DND-41 (cell line): Measurements from ENCODE around the gene FAF1.

Experiments used
- EZH2 ChIP-seq: IDR thresholded peaks from 3 replicates; pipeline ENCODE4 v1.6.1; 2012; ENCODE audit warnings: borderline replicate concordance, low read depth, mild to moderate bottlenecking, moderate library complexity, low read length, inconsistent platforms; ENCODE audit not compliant: severe bottlenecking
- TF ChIP-seq, protein P1 (sequence below): IDR thresholded peaks from 2 replicates; pipeline ENCODE4 v1.5.1; 2012; ENCODE audit warnings: borderline replicate concordance, low read length, moderate library complexity, mild to moderate bottlenecking; ENCODE audit not compliant: poor library complexity, severe bottlenecking; ENCODE audit errors: extremely low read depth

DNA sequence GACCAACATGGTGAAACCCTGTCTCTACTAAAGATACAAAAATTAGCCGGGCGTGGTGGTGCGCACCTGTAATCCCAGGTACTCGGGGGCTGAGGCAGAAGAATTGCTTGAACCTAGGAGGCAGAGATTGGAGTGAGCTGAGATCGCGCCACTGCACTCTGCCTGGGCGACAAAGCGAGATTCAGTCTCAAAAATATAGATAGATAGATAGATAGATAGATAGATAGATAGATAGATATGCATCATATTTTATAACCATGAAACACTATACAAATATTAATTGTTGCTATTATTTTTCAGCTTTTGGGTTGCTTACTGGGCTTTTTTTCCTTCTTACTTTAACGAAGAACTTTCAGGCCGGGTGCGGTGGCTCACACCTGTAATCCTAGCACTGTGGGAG lies 4.8 kb upstream of the FAF1 start:
- TF ChIP-seq, protein P1, sequence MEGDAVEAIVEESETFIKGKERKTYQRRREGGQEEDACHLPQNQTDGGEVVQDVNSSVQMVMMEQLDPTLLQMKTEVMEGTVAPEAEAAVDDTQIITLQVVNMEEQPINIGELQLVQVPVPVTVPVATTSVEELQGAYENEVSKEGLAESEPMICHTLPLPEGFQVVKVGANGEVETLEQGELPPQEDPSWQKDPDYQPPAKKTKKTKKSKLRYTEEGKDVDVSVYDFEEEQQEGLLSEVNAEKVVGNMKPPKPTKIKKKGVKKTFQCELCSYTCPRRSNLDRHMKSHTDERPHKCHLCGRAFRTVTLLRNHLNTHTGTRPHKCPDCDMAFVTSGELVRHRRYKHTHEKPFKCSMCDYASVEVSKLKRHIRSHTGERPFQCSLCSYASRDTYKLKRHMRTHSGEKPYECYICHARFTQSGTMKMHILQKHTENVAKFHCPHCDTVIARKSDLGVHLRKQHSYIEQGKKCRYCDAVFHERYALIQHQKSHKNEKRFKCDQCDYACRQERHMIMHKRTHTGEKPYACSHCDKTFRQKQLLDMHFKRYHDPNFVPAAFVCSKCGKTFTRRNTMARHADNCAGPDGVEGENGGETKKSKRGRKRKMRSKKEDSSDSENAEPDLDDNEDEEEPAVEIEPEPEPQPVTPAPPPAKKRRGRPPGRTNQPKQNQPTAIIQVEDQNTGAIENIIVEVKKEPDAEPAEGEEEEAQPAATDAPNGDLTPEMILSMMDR = no peak
- no peak for TF ChIP-seq EZH2
